NCI-H1048 (cell line): ENCODE results near the gene TIMP2.

Source experiments
- DNase-seq: peaks from one replicate; lab custom pipeline; 2025; lab: John Stamatoyannopoulos, UW

TIMP2 gene

DNA sequence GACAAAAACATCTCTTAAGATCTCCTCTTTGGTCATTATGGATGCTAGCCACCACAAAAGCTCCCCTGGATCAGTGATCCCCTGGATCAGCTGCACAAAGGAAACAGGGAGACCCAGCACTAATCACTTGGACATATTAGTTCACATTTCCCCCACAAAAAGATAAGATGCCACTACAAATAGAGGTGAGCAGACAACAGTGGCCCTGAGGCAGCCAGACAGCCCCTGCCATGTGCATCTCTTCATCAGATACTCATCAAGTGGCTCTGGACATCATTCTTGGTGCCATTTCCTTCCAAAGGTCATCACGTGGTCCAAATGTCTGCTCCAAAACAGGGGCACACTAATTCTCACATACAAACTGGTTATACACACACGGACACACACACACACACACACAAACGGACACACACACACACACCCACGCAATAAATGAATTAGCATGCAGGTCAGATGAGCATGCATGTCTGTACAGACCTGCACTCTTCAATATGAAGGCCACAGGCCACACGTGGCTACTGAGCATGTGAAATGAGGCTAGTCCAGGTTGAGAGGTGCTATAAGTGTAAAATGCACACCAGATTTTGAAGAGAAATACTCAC lies 88.7 kb downstream of the TIMP2 start:
- DNase-seq: no peak

DNA sequence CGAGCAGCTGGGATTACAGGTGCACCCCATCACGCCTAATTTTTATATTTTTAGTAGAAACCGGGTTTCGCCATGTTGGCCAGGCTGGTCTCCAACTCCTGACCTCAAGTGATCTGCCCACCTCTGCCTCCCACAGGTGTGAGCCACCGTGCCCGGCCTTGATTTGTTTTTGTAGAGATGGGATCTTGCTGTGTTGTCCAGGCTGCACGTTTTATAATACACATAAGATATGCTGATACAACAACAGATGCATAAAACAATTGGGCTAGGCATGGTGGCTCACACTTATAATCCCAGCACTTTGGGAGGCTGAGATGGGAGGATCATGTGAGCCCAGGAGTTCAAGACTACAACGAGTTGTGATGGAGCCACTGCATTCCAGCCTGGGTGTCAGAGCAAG lies 90.6 kb downstream of the TIMP2 start:
- no peak for DNase-seq

DNA sequence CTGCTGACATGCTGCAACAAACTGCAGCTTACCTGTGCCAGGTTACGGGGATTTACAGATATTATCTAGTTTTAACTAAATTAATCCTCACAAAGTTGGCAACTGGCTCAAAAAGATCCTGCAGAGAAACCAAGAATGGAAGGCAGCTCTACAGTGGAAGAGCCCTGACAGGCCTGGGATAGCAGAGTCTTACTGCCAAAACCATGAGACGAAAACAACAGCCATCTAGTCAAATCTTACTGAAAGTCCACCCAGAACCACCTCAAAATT lies 92.7 kb downstream of the TIMP2 start:
- no peak for DNase-seq

DNA sequence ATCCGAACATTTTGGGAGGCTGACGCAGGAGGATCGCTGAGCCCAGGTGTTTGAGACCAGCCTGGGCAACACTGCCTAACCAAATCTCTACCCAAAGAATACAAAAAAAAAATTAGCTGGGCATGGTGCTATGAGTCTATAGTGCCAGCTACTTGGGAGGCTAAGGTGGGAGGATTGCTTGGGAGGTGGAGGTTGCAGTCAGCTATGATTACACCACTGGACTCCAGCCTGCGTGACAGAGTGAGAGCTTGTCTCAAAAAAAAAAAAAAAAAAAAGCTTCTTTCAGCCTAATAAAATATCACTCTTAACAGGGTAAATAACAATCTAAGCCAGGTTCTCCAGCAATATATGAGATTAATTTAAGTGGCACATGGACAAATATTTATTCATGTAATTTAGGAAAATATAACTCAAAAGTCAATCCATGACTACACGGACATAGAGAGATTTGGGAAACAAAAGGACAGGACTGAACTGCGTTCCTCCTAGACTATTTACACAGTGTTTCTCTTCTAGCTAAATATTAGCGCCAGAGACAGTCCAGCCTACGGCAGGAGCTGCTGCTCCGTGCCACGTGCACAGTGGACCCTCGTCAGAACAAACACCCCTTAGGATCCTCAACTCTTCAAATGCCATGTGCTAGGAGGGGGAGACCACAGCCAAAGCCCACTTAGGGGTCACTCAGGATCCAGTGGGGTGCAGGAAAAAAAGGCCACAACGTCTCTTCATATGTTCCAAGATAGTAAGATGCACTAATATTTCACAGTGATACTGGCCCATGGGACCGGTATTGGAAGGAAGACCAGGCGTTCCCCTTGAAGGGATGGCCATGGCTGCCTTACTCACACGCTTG lies 93.3 kb downstream of the TIMP2 start:
- no peak for DNase-seq

DNA sequence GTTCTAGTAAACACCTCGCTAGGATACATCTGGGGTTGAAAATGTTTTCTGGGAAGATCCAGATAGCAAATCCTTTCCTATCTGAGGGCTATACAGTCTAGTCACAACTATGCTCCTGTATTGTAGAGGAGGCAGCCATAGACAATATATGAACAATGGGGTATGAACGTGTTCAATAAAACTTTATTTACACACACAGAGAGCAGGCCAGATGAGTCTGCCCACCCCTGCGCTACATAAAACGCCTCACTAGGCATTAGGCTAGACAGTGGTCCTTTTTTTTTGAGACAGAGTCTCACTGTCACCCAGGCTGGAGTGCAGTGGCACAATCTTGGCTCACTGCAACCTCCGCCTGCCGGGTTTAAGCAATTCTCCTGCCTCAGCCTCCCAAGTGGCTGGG lies 95.7 kb downstream of the TIMP2 start:
- DNase-seq: no peak

DNA sequence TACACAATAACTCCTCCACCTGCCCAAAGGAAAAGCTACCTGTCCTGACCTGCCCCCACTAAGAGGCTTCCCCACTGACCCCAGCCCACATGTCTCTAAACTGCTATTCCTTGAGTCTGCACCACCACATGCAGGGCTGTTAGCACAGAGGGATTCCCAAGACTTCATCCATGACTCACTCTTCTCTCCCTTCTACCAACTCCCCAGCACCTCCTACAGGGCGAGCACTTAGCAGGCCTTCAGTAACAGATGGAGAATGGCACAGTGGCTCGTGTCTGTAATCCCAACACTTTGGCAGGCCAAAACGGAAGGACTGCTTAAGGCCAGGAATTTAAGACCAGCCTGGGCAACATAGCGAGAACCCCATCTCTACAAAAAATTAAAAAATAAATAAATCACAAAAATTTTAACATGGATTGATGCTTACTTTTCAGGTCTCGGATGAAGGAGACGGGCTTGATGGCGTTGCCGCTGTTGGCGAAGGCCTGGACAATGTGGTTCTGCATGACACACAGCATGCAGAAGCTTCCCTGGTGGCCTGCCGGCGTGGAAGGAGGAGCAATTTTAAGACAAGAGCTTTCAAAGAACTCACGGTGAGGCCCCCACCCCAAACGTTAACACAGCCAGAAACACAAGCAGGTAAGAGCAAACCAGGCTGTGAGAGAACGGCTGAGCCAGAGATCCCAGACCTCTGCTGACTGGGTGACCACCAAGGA lies 96.6 kb downstream of the TIMP2 start:
- no peak for DNase-seq

DNA sequence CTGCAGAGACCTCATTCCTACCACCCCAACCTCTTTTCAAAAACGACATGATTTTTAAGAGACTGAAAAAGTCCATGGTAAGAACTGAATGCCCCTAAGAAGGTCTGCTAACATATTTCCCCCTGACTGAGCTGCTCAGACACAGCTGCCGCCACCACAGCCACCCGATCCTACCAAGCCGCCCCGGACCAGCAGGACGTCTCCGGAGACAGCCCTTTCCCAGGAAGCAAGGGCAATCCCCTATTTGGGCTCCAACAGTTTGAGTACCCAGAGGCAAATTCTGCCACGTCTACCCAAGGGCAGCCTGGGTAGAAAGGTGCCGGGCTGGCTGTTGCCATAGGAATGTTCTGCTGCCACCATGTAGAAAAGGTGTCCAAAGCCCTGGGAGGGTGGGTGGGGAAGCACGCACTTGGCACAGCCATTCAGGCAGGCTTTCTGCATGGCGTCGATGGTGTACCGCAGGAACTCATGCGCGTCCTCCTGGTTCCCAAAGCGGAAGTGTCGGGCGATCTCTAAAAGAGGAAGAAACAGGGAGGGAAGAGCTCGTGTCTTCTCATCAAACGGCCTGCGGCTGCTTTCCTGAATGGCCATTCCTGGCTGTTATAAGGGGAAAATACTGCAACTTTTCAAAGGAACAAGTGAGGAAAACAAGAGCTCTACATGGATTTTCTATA lies 98.2 kb downstream of the TIMP2 start:
- DNase-seq: no peak

DNA sequence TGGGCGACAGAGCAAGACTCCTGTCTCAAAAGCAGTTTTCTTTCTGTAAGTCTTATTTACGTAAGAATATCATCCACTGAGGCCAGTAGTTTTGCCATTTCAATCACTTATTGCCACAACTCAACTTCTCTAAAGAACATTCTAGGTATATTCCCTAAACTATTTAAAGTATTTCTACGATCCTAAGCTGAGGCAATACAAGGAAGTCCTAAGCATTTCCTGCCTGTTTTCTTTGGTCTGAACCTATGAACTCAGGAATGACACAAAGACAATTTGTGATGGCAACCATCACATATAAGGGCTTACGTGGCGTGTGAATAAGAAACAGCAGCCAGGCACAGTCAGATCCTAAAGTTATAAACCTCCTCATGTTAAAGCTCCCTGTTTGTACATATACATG lies 98.8 kb downstream of the TIMP2 start:
- no peak for DNase-seq

DNA sequence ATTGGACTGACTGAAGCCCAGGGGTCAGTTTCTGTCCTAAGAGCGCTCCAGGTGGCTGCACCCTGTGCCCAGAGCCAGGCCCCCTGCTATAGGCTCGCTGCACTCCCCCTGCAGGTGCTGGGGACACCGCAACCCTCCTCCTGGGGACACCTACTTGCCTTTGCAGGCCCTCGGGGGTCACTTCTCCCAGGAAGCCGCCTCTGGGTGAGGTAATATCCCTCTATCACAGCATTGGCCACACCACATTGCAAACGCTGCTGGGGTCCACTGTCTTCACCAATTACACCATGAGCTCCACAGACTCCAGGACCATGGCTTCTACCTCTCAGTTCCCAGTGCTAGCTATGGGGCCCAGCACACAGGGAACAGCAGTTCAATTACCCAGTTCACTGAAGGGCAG lies 99.5 kb downstream of the TIMP2 start:
- DNase-seq: no peak

DNA sequence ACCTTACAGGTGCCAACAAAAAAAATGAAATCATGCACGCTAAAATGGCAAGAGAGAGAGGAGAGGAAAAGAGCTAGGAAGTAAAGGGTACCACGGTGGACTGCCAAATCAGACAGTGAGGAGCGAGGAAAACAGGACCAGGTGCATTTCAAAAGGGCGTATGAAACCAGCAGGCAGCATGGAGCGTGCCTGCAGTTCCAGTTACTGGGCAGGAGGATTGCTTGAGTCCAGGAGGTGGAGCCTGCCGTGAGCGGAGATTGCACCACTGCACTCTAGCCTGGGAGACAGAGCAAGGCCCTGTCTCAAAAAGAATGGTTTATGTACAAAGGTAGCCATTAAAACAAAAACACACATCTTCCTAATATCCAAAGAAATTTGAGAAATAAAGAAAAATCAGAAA lies 100.9 kb downstream of the TIMP2 start:
- DNase-seq: no peak

DNA sequence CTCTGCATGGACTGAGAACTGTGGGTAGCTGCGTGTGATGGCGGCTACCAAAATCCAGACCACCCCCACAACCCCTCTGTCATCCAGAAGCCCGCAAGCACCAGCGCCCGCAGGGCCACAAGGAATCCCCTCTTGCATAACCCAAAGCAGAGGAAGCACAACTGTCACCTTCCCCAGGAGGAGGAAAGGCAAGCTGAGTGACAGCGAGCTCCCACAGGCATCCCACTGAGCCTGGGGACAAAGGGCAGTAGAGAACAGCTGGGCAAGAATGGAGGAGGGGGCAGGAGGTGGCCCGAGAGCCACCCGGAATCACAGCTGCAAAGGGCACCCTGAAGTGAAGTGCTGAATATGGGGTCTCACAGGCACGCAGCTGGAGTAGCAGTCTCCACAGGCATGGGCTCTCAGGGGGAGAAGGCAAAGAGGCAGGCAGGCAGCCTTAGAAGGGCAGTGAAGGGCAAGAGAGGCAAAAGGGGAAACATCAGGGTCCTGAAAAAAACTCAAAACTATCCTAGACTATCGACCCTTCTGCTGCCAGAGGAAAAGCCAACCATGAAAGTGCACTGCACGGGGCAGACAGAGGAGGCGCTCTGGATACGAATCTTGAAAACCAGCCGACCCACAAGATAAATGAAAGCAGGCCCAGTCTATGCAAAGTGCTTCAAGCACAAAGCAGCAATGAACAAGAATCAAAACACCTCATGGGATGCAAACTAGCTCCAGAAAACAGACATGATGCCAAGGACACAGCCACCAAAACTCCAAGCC lies 101.7 kb downstream of the TIMP2 start:
- DNase-seq: no peak

DNA sequence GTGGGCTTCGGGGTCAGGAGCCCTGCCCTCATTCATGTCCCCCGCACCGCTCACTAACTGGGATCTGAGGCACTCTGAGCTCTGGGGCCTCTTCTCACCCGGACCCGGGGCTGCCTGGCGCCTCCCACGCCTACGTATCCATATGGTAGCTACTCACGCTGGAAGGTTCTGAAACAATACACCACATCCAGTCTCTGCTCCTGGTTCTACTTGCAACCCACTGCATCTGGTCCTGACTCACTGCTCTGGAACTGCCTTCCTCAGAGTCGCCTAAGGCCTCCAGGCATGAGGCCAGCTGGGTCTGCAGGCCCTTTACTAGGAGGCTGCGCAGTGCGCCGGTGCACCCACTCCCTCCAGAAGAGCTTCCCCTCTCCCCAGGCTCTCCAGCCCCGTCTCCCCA lies 102.6 kb downstream of the TIMP2 start:
- DNase-seq: no peak

DNA sequence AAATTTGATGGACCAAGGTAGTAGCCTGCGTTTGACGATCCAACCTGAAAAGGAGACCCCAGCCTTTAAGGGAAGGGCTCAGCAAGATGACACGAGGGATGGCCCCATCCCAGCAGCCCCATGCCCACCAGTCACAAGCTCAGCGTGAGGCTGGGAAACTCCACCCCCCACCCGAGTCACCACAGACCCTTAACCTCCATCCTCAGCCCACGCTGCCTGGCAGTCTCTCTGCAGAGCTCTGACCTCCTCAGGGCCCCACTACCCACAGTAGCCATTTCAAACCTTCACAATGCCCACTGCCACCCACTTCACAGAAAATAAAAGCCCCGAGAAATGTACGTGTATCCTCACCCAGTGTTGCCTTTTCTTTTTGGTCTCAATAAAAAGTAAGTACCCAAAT lies 103.2 kb downstream of the TIMP2 start:
- no peak for DNase-seq

DNA sequence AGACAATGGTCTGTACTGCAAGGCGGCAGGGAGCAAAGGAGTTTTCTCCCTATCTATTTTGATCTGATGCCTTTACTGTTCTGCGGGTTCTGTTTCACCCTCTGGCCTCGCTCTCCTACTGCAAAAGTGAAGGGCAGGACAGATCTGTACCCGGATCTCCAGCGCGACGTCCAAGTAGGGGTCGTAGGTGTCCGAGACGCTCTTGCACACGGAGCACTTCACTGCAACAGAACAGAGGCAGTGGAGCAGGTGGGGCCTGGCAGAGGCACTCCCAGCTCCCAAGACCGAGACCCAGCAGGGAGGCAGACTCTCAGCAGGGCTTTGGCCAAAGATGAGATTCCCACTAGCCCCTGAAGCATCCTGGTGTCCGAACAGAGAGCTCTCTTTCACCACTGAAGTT lies 104.3 kb downstream of the TIMP2 start:
- DNase-seq: no peak

DNA sequence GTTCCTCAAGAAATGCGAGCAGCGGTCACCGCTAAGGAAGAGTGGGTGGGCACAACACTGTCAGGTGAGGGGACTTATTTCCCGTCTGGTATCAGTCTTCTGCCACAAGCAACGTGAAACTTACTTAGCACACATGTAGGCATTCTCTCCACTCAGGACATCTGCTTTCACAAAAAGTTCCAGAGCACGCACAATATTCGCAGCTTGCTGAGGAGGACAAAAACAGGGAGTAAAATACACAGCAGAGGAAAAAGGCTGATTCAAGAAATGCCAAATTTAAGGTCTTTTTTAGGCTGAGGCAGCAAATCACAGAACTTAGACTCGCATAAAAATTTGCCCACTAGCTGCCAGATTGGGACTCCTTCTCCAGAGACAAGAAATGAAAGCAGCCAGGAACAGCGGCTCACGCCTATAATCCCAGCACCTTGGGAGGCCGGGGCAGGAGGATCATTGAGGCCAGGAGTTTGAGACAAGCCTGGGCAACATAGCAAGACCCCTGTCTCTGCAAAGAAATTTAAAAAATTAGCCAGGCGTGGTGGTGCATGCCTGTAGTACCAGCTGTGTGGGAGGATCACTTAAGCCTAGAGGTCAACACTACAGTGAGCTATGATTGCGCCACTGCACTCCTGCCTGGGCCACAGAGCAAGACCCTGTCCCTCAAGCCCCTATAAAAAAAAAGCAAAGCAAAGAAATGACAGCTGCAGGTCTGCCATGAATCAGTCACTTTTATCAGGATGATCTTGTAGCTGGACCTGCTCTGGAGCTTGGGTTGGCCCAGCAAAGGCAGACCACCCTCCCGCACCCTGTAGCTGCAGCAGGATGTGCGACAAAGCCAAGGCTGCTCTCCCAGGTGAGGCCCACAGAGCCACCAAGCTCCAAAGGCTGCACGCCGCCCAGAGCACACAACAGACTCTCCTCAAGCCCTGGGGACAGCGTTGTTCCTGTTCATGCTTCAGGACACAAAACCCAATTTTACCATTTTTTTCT lies 105.1 kb downstream of the TIMP2 start:
- DNase-seq: no peak

DNA sequence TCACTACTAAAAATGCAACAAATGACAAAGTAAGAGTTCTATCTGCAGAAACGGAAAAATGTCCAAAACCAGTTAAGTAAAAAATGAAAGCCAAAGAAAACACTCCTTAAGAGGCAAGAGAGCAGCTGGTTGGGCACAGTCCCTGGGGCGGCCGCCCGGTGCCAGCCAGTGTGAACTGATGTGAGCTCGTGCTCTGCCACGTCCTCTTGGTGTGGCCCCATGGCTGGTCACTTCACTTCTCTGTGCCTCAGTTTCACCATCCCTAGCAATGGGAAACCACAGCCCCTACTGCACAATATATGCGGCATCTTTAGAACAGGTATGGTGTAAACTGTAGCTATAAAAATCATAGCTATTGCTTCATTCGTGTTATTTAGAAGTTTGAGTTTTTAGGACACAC lies 105.8 kb downstream of the TIMP2 start:
- no peak for DNase-seq

DNA sequence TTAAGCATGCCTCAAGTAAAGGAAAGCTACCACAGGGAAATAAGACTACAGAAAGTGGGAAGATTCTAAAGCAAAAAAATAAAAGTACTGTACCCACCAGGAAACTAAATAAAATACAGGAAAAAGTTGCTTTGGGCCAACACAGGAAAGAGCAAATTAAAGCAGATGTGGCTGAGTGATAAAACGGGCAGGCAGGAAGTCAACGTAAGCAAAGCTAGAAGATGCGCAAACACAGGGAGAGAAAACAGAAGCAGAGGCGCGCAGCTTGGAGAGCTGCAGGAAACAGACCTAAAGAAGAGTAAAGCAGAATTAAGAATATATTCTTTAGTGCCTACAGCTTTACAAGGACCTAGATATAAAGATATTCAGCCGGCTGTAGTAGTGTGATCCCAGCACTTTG lies 106.3 kb downstream of the TIMP2 start:
- DNase-seq: no peak

DNA sequence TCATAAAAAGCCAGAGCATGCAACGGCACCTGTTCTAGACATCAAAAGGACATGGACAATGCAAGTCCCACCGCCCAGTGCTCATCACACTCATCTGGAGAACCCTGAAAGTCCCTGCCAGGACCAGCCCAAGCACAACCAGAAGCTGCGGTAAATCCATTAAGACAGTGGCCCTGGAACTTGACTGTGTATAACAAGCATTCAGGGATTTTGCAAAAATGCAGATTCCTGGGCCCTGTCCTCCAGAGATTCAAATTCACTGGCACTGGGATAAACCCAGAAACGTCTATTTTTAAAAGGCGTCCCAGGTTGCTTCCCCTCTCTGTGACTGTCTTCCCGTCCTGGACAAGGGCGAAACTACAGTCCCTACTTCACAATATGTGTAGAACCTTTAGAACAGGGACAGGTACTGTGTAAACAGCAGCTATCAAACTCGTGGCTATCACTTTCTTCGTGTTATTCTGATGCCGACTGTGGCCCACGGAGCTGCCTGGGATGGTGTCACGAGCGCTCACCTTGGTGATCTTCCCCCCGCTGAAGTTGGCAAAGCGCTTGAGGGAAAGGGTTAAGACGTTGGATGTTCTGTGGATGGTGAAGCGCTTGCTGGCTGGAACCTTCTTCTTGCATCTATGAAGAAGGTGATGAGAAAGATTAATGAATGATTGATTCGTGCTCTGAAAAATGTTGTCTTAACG lies 106.9 kb downstream of the TIMP2 start:
- no peak for DNase-seq

DNA sequence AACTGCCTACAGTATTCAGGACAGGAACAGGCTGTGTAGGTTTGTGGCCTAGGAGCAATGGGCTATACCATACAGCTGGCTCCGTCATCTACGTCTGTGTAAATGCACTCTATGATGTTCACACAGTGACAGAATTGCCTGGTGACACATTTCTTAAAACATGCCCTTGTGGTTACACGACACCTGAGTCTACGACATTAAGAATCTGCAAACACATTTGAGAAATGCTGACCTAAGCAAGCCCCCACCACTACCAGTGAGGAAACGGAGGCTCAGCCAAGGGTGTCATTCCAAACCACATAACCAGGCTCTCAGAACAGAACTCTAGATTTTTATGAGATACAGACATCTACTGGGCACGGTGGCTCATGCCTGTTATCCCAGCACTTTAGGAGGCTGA lies 108.1 kb downstream of the TIMP2 start:
- DNase-seq: no peak

DNA sequence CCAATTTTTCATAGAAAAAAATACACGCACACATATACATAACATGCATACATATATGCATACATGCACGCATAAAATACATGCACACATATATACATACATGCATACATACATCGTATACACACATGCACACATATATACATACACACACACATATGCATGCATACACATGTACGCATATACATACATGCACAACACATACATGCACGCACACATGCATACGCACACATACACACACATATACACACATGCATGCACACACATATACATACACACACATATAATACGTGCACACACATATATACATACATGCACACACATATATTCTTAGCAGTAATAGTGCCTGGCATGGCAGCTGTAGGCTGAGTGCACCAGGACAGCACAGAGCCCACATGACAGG lies 109.5 kb downstream of the TIMP2 start:
- DNase-seq: no peak
